NAMALWA (cell line): ENCODE data around the gene HMGXB4.

ENCODE experiments used
- DNase-seq: peaks from one replicate; pipeline ENCODE4 v3.0.0-alpha.2; 2015; ENCODE audit warnings: low spot score

The HMGXB4 gene

GRCh38 chr22:35258191-35258988, 1.1 kb downstream of the HMGXB4 start:
- no peak for DNase-seq

GRCh38 chr22:35264986-35265385, 7.7 kb downstream of the HMGXB4 start:
- no peak for DNase-seq

- no peak for DNase-seq
These were observed 9.0 kb downstream of the HMGXB4 start for GRCh38 chr22:35266277-35266676.

GRCh38 chr22:35269630-35270029, 12.3 kb downstream of the HMGXB4 start:
- DNase-seq, result no peak

GRCh38 chr22:35274154-35274871, 17.0 kb downstream of the HMGXB4 start:
- DNase-seq, result no peak

- DNase-seq, result no peak
These were observed 18.3 kb downstream of the HMGXB4 start for GRCh38 chr22:35275580-35275979.

- no peak for DNase-seq
These were observed 18.7 kb downstream of the HMGXB4 start for GRCh38 chr22:35276019-35276418.

GRCh38 chr22:35288116-35288515, 30.8 kb downstream of the HMGXB4 start:
- DNase-seq, result no peak

GRCh38 chr22:35292786-35293185, 35.5 kb downstream of the HMGXB4 start:
- no peak for DNase-seq

GRCh38 chr22:35296051-35296450, 38.8 kb downstream of the HMGXB4 start:
- no peak for DNase-seq

- DNase-seq, result peak; percentile 80
These were observed 42.0 kb downstream of the HMGXB4 start for GRCh38 chr22:35299217-35299672.

- DNase-seq, result peak; percentile 99
These were observed 42.6 kb downstream of the HMGXB4 start, which contains the start of gene TOM1 for GRCh38 chr22:35299673-35300499. Gene TOM1 (plus strand): TSS chr22:35299894. CDS start chr22:35299929, 35 bp downstream.

- no peak for DNase-seq
These were observed 44.1 kb downstream of the HMGXB4 start for GRCh38 chr22:35301372-35301874.

GRCh38 chr22:35303029-35303624, 45.8 kb downstream of the HMGXB4 start:
- DNase-seq, result no peak

GRCh38 chr22:35305525-35306070, 48.3 kb downstream of the HMGXB4 start:
- no peak for DNase-seq

GRCh38 chr22:35306350-35306967, 49.2 kb downstream of the HMGXB4 start:
- no peak for DNase-seq

GRCh38 chr22:35307372-35307771, 50.1 kb downstream of the HMGXB4 start:
- DNase-seq, result no peak

GRCh38 chr22:35307892-35308291, 50.6 kb downstream of the HMGXB4 start:
- DNase-seq, result no peak

- no peak for DNase-seq
These were observed 51.3 kb downstream of the HMGXB4 start for GRCh38 chr22:35308480-35309021.
